ENCODE results near the gene MUSK.
"Not testable (repeated sequence)": the region's sequence is repeated elsewhere in the genome, so short reads cannot be mapped to it uniquely, and the experiment has no call there.

MUSK gene

DNA sequence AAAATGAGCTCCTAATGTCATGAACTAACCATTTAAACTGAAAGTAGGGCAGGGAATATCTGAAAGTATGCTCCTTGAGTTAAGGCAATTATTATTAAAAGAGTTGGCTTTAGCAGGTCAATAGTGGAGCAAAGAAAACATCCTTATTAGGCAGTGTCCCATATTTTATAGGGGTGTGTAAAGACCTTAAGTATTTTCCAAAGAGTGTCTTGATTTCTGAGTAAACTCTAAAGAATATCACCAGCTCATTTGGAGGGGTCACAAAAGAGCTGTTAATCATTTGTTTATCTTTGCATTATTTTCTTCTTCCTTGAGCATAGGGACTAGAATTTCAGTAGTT, 109.3 kb downstream of the MUSK start:
- Histone ChIP-seq H3K27me3 (no peaks in the 10 kb centered on the region), H3K4me1 (no peaks in the 10 kb centered on the region; the same call in 1 of the 2 replicates), H3K4me3 (ENCODE audit: low read depth, low read length) (no peak overlapping the region), H3K9me3 (no peaks in the 10 kb centered on the region), H3K36me3 (no peaks in the 10 kb centered on the region)
- no peak for DNase-seq
- TF ChIP-seq CTCF (IDR thresholded peaks at IDR 0.05; ENCODE audit: low read depth, low read length), result no peak

GRCh38 chr9:110782701-110783100, 114.1 kb downstream of the MUSK start:
- TF ChIP-seq CTCF (IDR thresholded peaks at IDR 0.05; ENCODE audit: low read depth, low read length), result no peak
- Histone ChIP-seq H3K4me1 (peaks cover 5% of the 10 kb centered on the region), H3K4me3 (ENCODE audit: low read depth, low read length) (no peak overlapping the region), H3K36me3 (no peaks in the 10 kb centered on the region), H3K27me3 (no peaks in the 10 kb centered on the region), H3K9me3 (no peaks in the 10 kb centered on the region)
- peak; percentile 13 for DNase-seq

DNA sequence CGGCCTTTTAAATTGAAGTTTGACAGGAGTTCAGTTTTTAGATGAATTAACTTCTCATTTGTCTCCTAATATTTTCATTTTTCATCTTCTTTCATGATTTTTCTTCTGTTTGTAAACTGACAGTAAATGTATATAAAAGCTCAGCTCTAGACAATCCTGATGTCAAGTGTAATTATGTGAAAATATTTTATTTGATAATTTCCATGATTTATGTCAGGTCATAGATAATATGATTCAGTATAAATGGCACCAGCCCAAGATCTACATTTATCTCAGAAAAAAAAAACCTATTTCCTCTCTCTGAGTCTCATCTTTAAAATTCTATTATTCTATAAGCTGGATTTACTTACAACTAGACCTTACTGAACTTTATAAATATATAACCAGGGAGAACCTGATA, 115.7 kb downstream of the MUSK start:
- Histone ChIP-seq H3K9me3 (no peaks in the 10 kb centered on the region), H3K36me3 (no peaks in the 10 kb centered on the region), H3K4me1 (peaks cover 5% of the 10 kb centered on the region), H3K4me3 (ENCODE audit: low read depth, low read length) (no peak overlapping the region), H3K27me3 (no peaks in the 10 kb centered on the region)
- no peak for TF ChIP-seq CTCF (IDR thresholded peaks at IDR 0.05; ENCODE audit: low read depth, low read length)
- DNase-seq, result no peak

GRCh38 chr9:110785166-110785565, 116.6 kb downstream of the MUSK start:
- no peaks in the 10 kb centered on the region for H3K36me3 ChIP-seq
- no peaks in the 10 kb centered on the region for H3K9me3 ChIP-seq
- H3K27me3 ChIP-seq, result no peaks in the 10 kb centered on the region
- no peak overlapping the region for H3K4me3 ChIP-seq (ENCODE audit: low read depth, low read length)
- no peak for DNase-seq
- no peak for TF ChIP-seq CTCF (IDR thresholded peaks at IDR 0.05; ENCODE audit: low read depth, low read length)
- H3K4me1 ChIP-seq, result peaks cover 5% of the 10 kb centered on the region

- not testable (repeated sequence) for H3K36me3 ChIP-seq; H3K4me1 ChIP-seq; DNase-seq; H3K4me3 ChIP-seq (ENCODE audit: low read depth, low read length); H3K9me3 ChIP-seq; H3K27me3 ChIP-seq
Measured at GRCh38 chr9:110788396-110788795, 119.8 kb downstream of the MUSK start.

DNA sequence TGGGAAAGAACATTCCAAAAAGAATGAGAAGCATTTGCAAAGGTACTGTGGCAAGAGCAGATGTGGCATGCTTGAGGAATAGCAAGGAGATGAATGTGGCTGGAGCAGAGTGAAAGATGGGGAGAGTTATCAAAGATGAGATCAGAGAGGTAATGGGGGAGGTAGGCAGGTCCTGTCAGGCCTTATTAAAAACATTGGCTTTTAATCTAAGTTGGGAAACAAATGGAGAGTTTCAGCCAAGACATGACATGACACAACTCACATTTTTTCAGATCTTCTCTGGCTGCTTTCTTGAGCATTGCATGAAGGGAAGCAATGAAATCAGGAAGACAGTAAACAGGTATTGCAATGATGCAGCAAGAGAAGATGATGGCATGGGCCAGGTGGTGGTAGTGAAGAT, 120.3 kb downstream of the MUSK start:
- Histone ChIP-seq H3K4me3 (ENCODE audit: low read depth, low read length) (no peak overlapping the region), H3K27me3 (no peaks in the 10 kb centered on the region), H3K4me1 (peaks cover 5% of the 10 kb centered on the region; the same call in 1 of the 2 replicates), H3K36me3 (no peaks in the 10 kb centered on the region), H3K9me3 (no peaks in the 10 kb centered on the region)
- TF ChIP-seq CTCF (IDR thresholded peaks at IDR 0.05; ENCODE audit: low read depth, low read length), result no peak
- no peak for DNase-seq

- Histone ChIP-seq H3K27me3 (no peaks in the 10 kb centered on the region), H3K9me3 (no peaks in the 10 kb centered on the region), H3K36me3 (no peaks in the 10 kb centered on the region), H3K4me1 (no peaks in the 10 kb centered on the region), H3K4me3 (ENCODE audit: low read depth, low read length) (no peak overlapping the region)
- DNase-seq, result no peak
- TF ChIP-seq CTCF (IDR thresholded peaks at IDR 0.05; ENCODE audit: low read depth, low read length), result no peak
Measured at GRCh38 chr9:110797611-110798010, 129.0 kb downstream of the MUSK start.

All from BE2C (cell line).